ENCODE results near the gene SPESP1.

Gene SPESP1

DNA sequence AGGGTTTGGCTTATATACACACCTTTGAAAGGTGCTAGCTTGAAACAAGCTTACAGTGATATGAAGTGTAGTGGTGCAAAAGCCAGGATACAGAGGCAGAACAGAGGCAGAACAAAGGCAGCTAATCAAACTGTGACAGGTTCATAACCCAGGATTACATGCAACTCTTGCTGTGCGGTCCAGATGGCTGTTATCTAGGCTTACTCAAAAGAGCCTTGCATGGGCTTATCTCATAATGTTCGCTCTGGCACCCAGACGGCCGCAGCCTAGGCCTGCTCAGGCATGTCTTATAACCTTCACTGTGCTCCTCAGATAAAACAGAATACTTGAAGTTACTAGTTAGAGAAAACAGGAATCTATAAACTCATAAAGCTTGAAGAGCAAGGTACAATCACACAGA, 61.4 kb downstream of the SPESP1 start:
- DNase-seq (ENCODE audit: low read depth): no peak
- TF ChIP-seq, protein P1, sequence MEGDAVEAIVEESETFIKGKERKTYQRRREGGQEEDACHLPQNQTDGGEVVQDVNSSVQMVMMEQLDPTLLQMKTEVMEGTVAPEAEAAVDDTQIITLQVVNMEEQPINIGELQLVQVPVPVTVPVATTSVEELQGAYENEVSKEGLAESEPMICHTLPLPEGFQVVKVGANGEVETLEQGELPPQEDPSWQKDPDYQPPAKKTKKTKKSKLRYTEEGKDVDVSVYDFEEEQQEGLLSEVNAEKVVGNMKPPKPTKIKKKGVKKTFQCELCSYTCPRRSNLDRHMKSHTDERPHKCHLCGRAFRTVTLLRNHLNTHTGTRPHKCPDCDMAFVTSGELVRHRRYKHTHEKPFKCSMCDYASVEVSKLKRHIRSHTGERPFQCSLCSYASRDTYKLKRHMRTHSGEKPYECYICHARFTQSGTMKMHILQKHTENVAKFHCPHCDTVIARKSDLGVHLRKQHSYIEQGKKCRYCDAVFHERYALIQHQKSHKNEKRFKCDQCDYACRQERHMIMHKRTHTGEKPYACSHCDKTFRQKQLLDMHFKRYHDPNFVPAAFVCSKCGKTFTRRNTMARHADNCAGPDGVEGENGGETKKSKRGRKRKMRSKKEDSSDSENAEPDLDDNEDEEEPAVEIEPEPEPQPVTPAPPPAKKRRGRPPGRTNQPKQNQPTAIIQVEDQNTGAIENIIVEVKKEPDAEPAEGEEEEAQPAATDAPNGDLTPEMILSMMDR (IDR thresholded peaks at IDR 0.05; ENCODE audit: low read depth, low read length, missing control alignments): no peak
- in situ Hi-C loops (cut with HindIII; ENCODE audit: low sequenced_read_pairs): no loop called here
- no peak overlapping the region for H3K4me3 ChIP-seq (ENCODE audit: low read depth, low read length)

DNA sequence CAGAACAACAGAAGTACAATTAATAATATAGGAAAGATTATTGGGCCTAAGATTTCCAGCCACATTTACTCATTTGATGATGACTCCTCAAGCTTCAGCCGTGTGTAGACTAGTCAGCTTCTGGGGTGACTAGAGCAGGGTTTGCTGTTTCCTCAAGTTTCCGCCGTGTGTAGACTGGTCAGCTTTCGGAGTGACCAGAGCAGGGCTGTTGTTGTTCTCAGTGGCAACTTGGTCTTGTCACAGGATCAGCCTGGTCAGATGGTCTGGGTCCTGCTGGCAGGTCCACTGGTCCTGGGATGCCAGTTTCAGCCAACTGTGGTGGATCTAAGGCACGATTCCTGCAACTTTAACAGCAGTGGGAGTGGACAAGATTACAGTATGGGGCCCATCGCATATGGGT, 62.4 kb downstream of the SPESP1 start:
- DNase-seq (ENCODE audit: low read depth): no peak
- H3K4me3 ChIP-seq (ENCODE audit: low read depth, low read length): no peak overlapping the region
- TF ChIP-seq, protein P1 (IDR thresholded peaks at IDR 0.05; ENCODE audit: low read depth, low read length, missing control alignments): no peak
- in situ Hi-C loops (cut with HindIII; ENCODE audit: low sequenced_read_pairs): no loop called here

- TF ChIP-seq, protein P1 (IDR thresholded peaks at IDR 0.05; ENCODE audit: low read depth, low read length, missing control alignments): no peak
- H3K4me3 ChIP-seq (ENCODE audit: low read depth, low read length): no peak overlapping the region
- no peak for DNase-seq (ENCODE audit: low read depth)
- in situ Hi-C loops (cut with HindIII; ENCODE audit: low sequenced_read_pairs): no loop called here
These were observed 63.0 kb downstream of the SPESP1 start for GRCh38 chr15:68993276-68993675.

DNA sequence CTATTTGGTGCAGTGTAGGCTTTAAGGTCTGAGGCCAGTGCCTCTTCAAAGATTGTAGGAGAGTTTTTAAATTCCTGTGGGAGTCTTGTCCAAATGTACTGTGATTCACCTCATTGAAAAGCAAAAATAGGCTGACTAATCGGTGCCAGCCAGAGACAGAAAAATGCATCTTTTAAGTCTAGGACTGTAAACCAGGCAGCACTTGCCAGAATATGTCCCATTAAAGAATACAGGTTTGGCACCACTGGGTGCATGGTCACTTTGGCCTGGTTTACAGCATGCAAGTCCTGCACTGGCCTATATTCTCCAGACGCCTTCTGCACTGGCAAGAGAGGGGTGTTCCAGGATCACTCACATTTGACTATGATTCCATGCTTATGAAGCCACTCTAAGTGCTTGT, 63.8 kb downstream of the SPESP1 start:
- in situ Hi-C loops (cut with HindIII; ENCODE audit: low sequenced_read_pairs): no loop called here
- DNase-seq (ENCODE audit: low read depth): peak; percentile 26

GRCh38 chr15:68994981-68995761, 64.8 kb downstream of the SPESP1 start:
- no peak for DNase-seq (ENCODE audit: low read depth)
- TF ChIP-seq, protein P1 (IDR thresholded peaks at IDR 0.05; ENCODE audit: low read depth, low read length, missing control alignments): no peak
- H3K4me3 ChIP-seq (ENCODE audit: low read depth, low read length): no peak overlapping the region
- in situ Hi-C loops (cut with HindIII; ENCODE audit: low sequenced_read_pairs): no loop called here

More for the DNA sequence above, 63.8 kb downstream of the SPESP1 start:
- no peak overlapping the region for H3K4me3 ChIP-seq (ENCODE audit: low read depth, low read length)
- TF ChIP-seq, protein P1 (IDR thresholded peaks at IDR 0.05; ENCODE audit: low read depth, low read length, missing control alignments): no peak
